CMK (cell line): ENCODE results near the gene SULT1C2.
"Not testable (repeated sequence)": the region's sequence is repeated elsewhere in the genome, so short reads cannot be mapped to it uniquely, and the experiment has no call there.

Experiments
- DNase-seq: peaks from one replicate; pipeline ENCODE4 v3.0.0-alpha.2; 2010; ENCODE audit warnings: low read depth

The SULT1C2 gene

GRCh38 chr2:108351889-108352288 is 63.2 kb downstream of the SULT1C2 start:
- no peak for DNase-seq

GRCh38 chr2:108354136-108354535 is 65.4 kb downstream of the SULT1C2 start:
- no peak for DNase-seq

GRCh38 chr2:108355906-108356734 is 67.4 kb downstream of the SULT1C2 start:
- no peak for DNase-seq

GRCh38 chr2:108359336-108359735 is 70.6 kb downstream of the SULT1C2 start:
- not testable (repeated sequence) for DNase-seq
